Neural progenitor cell (in vitro differentiated cells): ENCODE results near the gene VOPP1.

Source experiments
- CTCF ChIP-seq: fragments of 200-600 bp; sonication (generic); IDR thresholded peaks from 2 replicates; pipeline ENCODE4 v1.5.1; 2017; ENCODE audit warnings: antibody characterized with exemption, mild to moderate bottlenecking
- EZH2phosphoT487 ChIP-seq: fragments of 200-600 bp; sonication (generic); IDR thresholded peaks from 2 replicates; pipeline ENCODE4 v1.6.1; 2017; ENCODE audit warnings: antibody characterized with exemption

DNA sequence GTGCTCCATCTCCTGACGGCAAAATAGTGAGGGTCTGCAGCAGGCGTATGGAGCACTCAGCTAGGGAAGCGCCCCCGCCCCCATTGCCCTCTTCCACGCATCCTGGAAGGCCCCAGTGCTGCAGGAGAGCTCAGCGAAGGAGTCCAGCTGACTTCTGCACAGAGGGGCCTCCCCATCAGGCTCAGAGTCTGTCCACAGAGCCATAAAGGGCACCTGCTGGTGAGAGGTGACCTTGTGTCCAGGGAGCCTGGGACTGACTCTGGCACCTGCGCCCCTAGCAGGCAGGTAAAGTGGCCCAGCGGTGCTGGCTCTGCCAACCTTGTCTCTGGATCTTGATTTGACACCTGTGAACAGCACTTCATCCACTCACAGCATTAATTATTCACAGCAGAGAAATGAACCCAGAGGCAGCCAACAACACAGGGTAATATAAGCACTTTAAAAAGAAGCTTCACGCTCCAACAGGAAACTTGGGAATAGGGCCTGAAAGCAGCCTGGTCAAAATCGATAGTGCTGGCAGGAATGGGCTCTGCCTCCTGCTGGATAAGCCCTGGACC is 59.6 kb downstream of the VOPP1 start:
- TF ChIP-seq CTCF: no peak
- TF ChIP-seq EZH2phosphoT487: no peak
